Hepatocyte (in vitro differentiated cells): ENCODE data around the gene PIGU.

ENCODE experiments used
- CTCF ChIP-seq: fragments of 200-600 bp; sonication (generic); IDR thresholded peaks from 2 replicates; pipeline ENCODE4 v1.5.1; 2016; ENCODE audit warnings: antibody characterized with exemption, mild to moderate bottlenecking; ENCODE audit not compliant: poor library complexity
- EZH2 ChIP-seq: fragments of 200-600 bp; sonication (generic); IDR thresholded peaks from 2 replicates; pipeline ENCODE4 v1.6.1; 2016; ENCODE audit warnings: antibody characterized with exemption, mild to moderate bottlenecking, borderline replicate concordance
- EZH2phosphoT487 ChIP-seq: fragments of 200-600 bp; sonication (generic); IDR thresholded peaks from one replicate; pipeline ENCODE4 v1.6.1; 2018; ENCODE audit warnings: antibody characterized with exemption, mild to moderate bottlenecking, low read depth, moderate library complexity; ENCODE audit not compliant: unreplicated experiment, severe bottlenecking

DNA sequence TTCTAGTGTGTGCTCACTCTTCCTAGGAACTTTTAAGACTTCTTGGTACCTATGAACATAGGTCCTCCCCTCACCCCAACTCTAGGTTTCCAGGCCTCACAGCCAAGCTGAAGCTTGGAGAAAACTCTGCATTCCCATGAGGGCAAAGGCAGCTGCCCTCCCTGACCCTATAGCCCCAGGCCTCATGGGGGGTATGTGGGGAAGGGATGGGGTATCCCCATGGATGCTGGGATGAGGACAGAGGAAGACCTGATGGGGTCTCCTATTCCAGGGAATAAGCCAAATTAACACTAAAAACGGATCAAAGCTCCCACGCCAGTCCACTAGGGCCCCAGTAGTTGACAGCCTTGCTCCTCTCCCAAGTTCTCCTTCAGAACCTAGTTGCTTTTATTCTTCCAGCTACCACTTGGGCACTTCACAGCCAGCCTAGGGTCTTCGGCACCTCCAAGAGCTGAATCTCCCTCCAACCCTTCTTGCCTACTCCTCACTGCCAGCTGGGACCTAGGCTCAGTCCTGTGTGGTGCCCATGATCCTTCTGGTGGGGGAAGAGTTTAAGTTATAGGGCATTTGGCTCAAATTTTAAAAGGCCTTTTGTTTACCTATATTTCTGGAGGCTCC lies 35.0 kb upstream of the PIGU start:
- TF ChIP-seq CTCF (no peak), EZH2 (no peak), EZH2phosphoT487 (no peak)
